ENCODE data around the gene MVK.

Gene MVK

GRCh38 chr12:109550281-109550680, 23.3 kb upstream of the MVK start:
- TF ChIP-seq CTCF (IDR thresholded peaks at IDR 0.05; ENCODE audit: extremely low read depth, insufficient read depth, missing control alignments) = no peak
- no peak for DNase-seq (ENCODE audit: low spot score)
- in situ Hi-C loops (cut with MboI; ENCODE audit: low pct_unique_long_range_greater_than_20kb, low sequenced_read_pairs, unreplicated experiment) = no loop called here

- DNase-seq (ENCODE audit: low spot score) = no peak
- in situ Hi-C loops (cut with MboI; ENCODE audit: low pct_unique_long_range_greater_than_20kb, low sequenced_read_pairs, unreplicated experiment) = no loop called here
- no peak for TF ChIP-seq CTCF (IDR thresholded peaks at IDR 0.05; ENCODE audit: extremely low read depth, insufficient read depth, missing control alignments)
These were observed 22.5 kb upstream of the MVK start for GRCh38 chr12:109551108-109551507.

GRCh38 chr12:109552971-109553370, 20.6 kb upstream of the MVK start:
- TF ChIP-seq CTCF (IDR thresholded peaks at IDR 0.05; ENCODE audit: extremely low read depth, insufficient read depth, missing control alignments) = no peak
- in situ Hi-C loops (cut with MboI; ENCODE audit: low pct_unique_long_range_greater_than_20kb, low sequenced_read_pairs, unreplicated experiment) = no loop called here
- no peak for DNase-seq (ENCODE audit: low spot score)

GRCh38 chr12:109553483-109553882, 20.1 kb upstream of the MVK start:
- in situ Hi-C loops (cut with MboI; ENCODE audit: low pct_unique_long_range_greater_than_20kb, low sequenced_read_pairs, unreplicated experiment) = no loop called here
- no peak for TF ChIP-seq CTCF (IDR thresholded peaks at IDR 0.05; ENCODE audit: extremely low read depth, insufficient read depth, missing control alignments)
- DNase-seq (ENCODE audit: low spot score) = no peak

GRCh38 chr12:109553906-109554500, 19.6 kb upstream of the MVK start:
- in situ Hi-C loops (cut with MboI; ENCODE audit: low pct_unique_long_range_greater_than_20kb, low sequenced_read_pairs, unreplicated experiment) = no loop called here
- no peak for TF ChIP-seq CTCF (IDR thresholded peaks at IDR 0.05; ENCODE audit: extremely low read depth, insufficient read depth, missing control alignments)
- DNase-seq (ENCODE audit: low spot score) = no peak

GRCh38 chr12:109554761-109555160, 18.8 kb upstream of the MVK start:
- in situ Hi-C loops (cut with MboI; ENCODE audit: low pct_unique_long_range_greater_than_20kb, low sequenced_read_pairs, unreplicated experiment) = no loop called here
- no peak for DNase-seq (ENCODE audit: low spot score)
- no peak for TF ChIP-seq CTCF (IDR thresholded peaks at IDR 0.05; ENCODE audit: extremely low read depth, insufficient read depth, missing control alignments)

Data from GM13977 (cell line).